Activated T-cell treated with anti-CD3 and anti-CD28 coated beads, Interleukin-2, amount 50 U/mL, for 24 hours (primary cell): Measurements from ENCODE around the gene AGPAT4.
A peak's percentile ranks its signal among the peaks of the same experiment; 100 is the strongest.

Experiments
- DNase-seq: peaks from one replicate; pipeline ENCODE4 v3.0.0-alpha.2; 2020
- H3K27ac Mint-ChIP-seq: 2 replicates; pipeline ENCODE4 v1.8.0; 2020; ENCODE audit warnings: mild to moderate bottlenecking, mixed read lengths
- H3K27me3 Mint-ChIP-seq: 2 replicates; pipeline ENCODE4 v1.8.0; 2020; ENCODE audit warnings: mixed read lengths
- H3K36me3 Mint-ChIP-seq: 2 replicates; pipeline ENCODE4 v1.8.0; 2020; ENCODE audit warnings: low read depth, mixed read lengths
- H3K4me1 Mint-ChIP-seq: 2 replicates; pipeline ENCODE4 v1.8.0; 2020; ENCODE audit warnings: low read depth, mixed read lengths
- H3K4me3 Mint-ChIP-seq: 2 replicates; pipeline ENCODE4 v1.8.0; 2020; ENCODE audit warnings: mild to moderate bottlenecking, moderate library complexity, mixed read lengths
- H3K9me3 Mint-ChIP-seq: 2 replicates; pipeline ENCODE4 v1.8.0; 2020; ENCODE audit warnings: mixed read lengths

The AGPAT4 gene

DNA sequence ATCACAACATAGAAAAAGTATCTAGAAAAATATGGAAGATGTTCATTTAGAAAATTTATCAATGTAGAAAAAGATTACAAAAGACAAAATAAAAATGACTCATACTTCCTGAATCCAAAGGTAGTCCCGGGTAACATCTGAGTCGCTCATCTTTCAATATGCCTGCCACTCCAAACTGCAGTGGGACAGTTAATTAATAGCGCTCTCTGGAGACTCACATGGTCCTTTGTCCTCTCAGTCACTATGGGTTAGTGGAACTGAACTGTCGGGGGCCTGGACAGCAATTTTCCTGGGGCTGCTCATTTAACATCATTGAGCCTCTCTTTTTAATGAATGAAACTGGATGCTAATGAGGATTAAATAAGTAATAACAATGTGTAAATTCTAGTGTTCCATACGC is 178.9 kb downstream of the AGPAT4 start:
- H3K36me3 Mint-ChIP-seq, result peaks cover 85% of the 10 kb centered on the region
- no peak overlapping the region for H3K4me3 Mint-ChIP-seq
- no peaks in the 10 kb centered on the region for H3K9me3 Mint-ChIP-seq
- H3K4me1 Mint-ChIP-seq, result peaks cover 6% of the 10 kb centered on the region
- no peak overlapping the region for H3K27ac Mint-ChIP-seq
- no peaks in the 10 kb centered on the region for H3K27me3 Mint-ChIP-seq
- DNase-seq, result no peak

- H3K27me3 Mint-ChIP-seq, result no peaks in the 10 kb centered on the region
- H3K27ac Mint-ChIP-seq, result peak overlapping the region; percentile 71
Observed at GRCh38 chr6:161091972-161092701, 181.7 kb downstream of the AGPAT4 start.

GRCh38 chr6:161091151-161091550 is 182.7 kb downstream of the AGPAT4 start:
- Mint-ChIP-seq H3K9me3 (no peaks in the 10 kb centered on the region), H3K4me1 (peaks cover 6% of the 10 kb centered on the region), H3K27ac (no peak overlapping the region), H3K4me3 (no peak overlapping the region), H3K36me3 (peaks cover 83% of the 10 kb centered on the region), H3K27me3 (no peaks in the 10 kb centered on the region)
- DNase-seq, result no peak

More at GRCh38 chr6:161091972-161092701, 181.7 kb downstream of the AGPAT4 start:
- DNase-seq, result no peak
- peaks cover 6% of the 10 kb centered on the region for H3K4me1 Mint-ChIP-seq
- peaks cover 85% of the 10 kb centered on the region for H3K36me3 Mint-ChIP-seq
- H3K4me3 Mint-ChIP-seq, result no peak overlapping the region
- H3K9me3 Mint-ChIP-seq, result no peaks in the 10 kb centered on the region

DNA sequence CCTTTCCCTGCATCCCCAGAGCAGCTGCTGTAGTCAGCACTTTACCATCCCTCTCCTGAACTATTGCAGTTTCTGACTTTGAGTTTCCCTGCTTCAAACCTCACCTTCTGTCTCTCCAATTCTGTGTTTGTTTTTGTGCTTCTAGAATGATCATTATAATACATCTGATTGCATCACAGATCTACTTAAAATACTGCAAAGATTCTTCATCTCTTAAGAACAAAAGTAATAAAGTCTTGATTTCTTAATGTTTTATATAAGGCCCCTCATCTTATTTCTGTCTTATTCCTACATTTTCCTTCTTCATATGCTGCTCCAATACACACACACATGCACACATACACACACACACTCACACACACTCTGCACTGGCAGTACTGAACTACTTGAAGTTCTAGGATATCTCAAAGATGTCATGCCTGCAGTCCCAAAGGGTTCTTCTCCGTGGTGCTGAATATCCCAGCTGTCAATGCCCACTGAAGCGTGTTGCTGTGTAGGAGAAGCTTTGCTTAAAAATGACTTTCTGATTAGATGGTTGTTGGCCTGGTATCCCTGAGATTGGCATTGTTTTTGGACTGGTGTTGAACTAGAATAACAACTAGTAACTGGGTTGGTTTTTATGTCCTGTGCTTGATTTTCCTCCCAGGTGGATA is 185.1 kb downstream of the AGPAT4 start:
- Mint-ChIP-seq H3K9me3 (no peaks in the 10 kb centered on the region), H3K27me3 (no peaks in the 10 kb centered on the region), H3K4me1 (peaks cover 19% of the 10 kb centered on the region), H3K4me3 (no peak overlapping the region), H3K27ac (peak overlapping the region; percentile 24), H3K36me3 (peaks cover 61% of the 10 kb centered on the region)
- no peak for DNase-seq

- DNase-seq, result no peak
- Mint-ChIP-seq H3K27me3 (no peaks in the 10 kb centered on the region), H3K4me3 (peak overlapping the region; percentile 1), H3K36me3 (peaks cover 33% of the 10 kb centered on the region), H3K4me1 (peaks cover 13% of the 10 kb centered on the region), H3K9me3 (no peaks in the 10 kb centered on the region), H3K27ac (peak overlapping the region; percentile 51)
Observed at GRCh38 chr6:161085246-161085645, 188.6 kb downstream of the AGPAT4 start.

GRCh38 chr6:161082215-161082614 is 191.6 kb downstream of the AGPAT4 start:
- Mint-ChIP-seq H3K27me3 (no peaks in the 10 kb centered on the region), H3K4me1 (peaks cover 13% of the 10 kb centered on the region), H3K4me3 (no peak overlapping the region), H3K27ac (no peak overlapping the region), H3K9me3 (no peaks in the 10 kb centered on the region), H3K36me3 (peaks cover 6% of the 10 kb centered on the region)
- DNase-seq, result no peak

DNA sequence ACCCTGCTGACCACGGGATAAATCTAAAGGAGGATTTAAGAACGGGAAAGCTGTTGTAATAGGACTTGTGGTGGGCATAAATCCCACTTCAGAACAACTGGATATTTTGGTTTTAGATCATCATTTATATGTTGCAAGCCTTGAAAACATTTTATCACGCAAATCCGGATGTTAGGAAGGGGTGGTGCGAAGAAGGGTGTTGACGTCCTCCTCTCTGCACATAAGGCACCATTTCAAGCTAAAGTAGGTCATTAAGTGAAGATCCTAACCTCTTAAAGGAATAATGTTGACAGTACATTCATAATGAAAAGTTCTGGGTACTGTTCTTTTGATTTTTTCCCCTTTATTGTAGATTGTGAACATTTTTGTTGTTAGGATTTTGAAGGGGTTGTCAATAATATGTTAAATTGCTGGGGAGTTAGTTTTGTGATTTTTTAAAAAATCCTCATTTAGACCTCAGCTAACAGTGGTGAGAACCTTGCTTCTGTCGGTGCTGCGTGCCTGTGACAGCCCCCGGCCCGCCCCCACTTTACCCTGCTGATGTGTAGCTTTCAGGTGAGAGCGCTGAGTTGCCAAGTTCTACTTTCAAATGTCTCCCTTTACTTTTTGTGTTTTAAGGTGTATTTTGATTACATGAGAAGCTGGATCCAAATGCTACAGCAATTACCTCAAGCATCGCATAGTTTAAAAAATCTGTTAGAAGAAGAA is 193.4 kb downstream of the AGPAT4 start:
- DNase-seq, result no peak
- H3K27me3 Mint-ChIP-seq, result no peaks in the 10 kb centered on the region
- H3K4me1 Mint-ChIP-seq, result peaks cover 8% of the 10 kb centered on the region
- no peak overlapping the region for H3K27ac Mint-ChIP-seq
- H3K9me3 Mint-ChIP-seq, result no peaks in the 10 kb centered on the region
- H3K4me3 Mint-ChIP-seq, result no peak overlapping the region
- peaks cover 2% of the 10 kb centered on the region for H3K36me3 Mint-ChIP-seq
